CD4-positive, alpha-beta T cell (primary cell): ENCODE measurements around the gene C2CD4A. TPM values are rescaled to one million over a fixed set of nuclear protein-coding genes. Genes with fewer than 3 reads are reported as not detected.

ENCODE experiments used
- ATAC-seq: fragments of 200-7000 bp; cut with Tn5 transposase; one replicate; pipeline ENCODE4 v1.10.0; 2022; ENCODE audit warnings: mild to moderate bottlenecking; ENCODE audit not compliant: poor library complexity
- CTCF ChIA-PET: fragments of 350-600 bp; sonication (Branson Sonifier 250); formaldehyde crosslinking; loops from one replicate; lab custom pipeline; 2021; ENCODE audit warnings: antibody characterized with exemption, inconsistent platforms; lab: Charles Lee
- POLR2A ChIA-PET: fragments of 350-600 bp; sonication (Branson Sonifier 250); formaldehyde crosslinking; loops from one replicate; lab custom pipeline; 2021; ENCODE audit warnings: antibody characterized with exemption, inconsistent platforms; lab: Charles Lee
- DNase-seq, 14 experiments: peaks; one replicate each; pipeline ENCODE4 v3.0.0-alpha.2; 2013 to 2020; ENCODE audit warnings: mixed read lengths in 2 of 14
- H3K27ac ChIP-seq, 2 donors: one replicate each; pipeline versions ENCODE4 v1.5.1 to v1.7.0; 2013; ENCODE audit warnings: low read length in 2 of 2, low read depth in 1 of 2, mild to moderate bottlenecking in 1 of 2
- H3K27me3 ChIP-seq, 2 experiments: 1 replicate in 1 of 2; 2 replicates in 1 of 2; pipeline versions ENCODE4 v1.6.1 to v1.7.0; 2013; ENCODE audit warnings: low read length in 2 of 2, control low read depth in 1 of 2, mild to moderate bottlenecking in 1 of 2, moderate library complexity in 1 of 2; ENCODE audit not compliant: insufficient read depth in 2 of 2, control insufficient read depth in 1 of 2
- H3K36me3 ChIP-seq: one replicate; pipeline ENCODE4 v1.6.1; 2013; ENCODE audit warnings: low read length, control low read depth; ENCODE audit not compliant: insufficient read depth
- H3K4me1 ChIP-seq: one replicate; pipeline ENCODE4 v1.6.1; 2013; ENCODE audit warnings: low read length, control low read depth; ENCODE audit not compliant: insufficient read depth
- H3K4me3 ChIP-seq: one replicate; pipeline ENCODE4 v1.5.1; 2013; ENCODE audit warnings: mild to moderate bottlenecking, low read length, moderate library complexity
- H3K9me3 ChIP-seq, 2 experiments: 1 replicate in 1 of 2; 2 replicates in 1 of 2; pipeline versions ENCODE4 v1.6.1 to v1.7.0; 2013; ENCODE audit warnings: low read length in 2 of 2, mild to moderate bottlenecking in 2 of 2, control low read depth in 1 of 2, moderate library complexity in 1 of 2; ENCODE audit not compliant: control insufficient read depth in 1 of 2, insufficient read depth in 1 of 2
- H3K27ac Mint-ChIP-seq: one replicate; pipeline ENCODE4 v1.8.0; 2020; ENCODE audit warnings: mixed read lengths
- H3K27me3 Mint-ChIP-seq: one replicate; pipeline ENCODE4 v1.8.0; 2021; ENCODE audit warnings: mixed read lengths
- H3K36me3 Mint-ChIP-seq: one replicate; pipeline ENCODE4 v1.8.0; 2021; ENCODE audit warnings: low read depth, mixed read lengths
- H3K4me1 Mint-ChIP-seq: one replicate; pipeline ENCODE4 v1.8.0; 2021; ENCODE audit warnings: low read depth, mixed read lengths
- H3K4me3 Mint-ChIP-seq: one replicate; pipeline ENCODE4 v1.8.0; 2020; ENCODE audit warnings: mild to moderate bottlenecking, mixed read lengths
- H3K9me3 Mint-ChIP-seq: one replicate; pipeline ENCODE4 v1.8.0; 2020; ENCODE audit warnings: mixed read lengths
- CTCF ChIP-seq: fragments of 200-600 bp; IDR thresholded peaks from one replicate; pipeline ENCODE4 v1.8.0; 2022; ENCODE audit warnings: antibody characterized with exemption, mild to moderate bottlenecking
- intact Hi-C, 2 experiments: fragments of 100-400 bp; cut with DNase I in 1 of 2; cut with micrococcal nuclease in 1 of 2; formaldehyde crosslinking; loops; one replicate each; pipeline versions ENCODE4 v1.15.1 to v1.9.0; 2023 to 2025; cut with DNase I, micrococcal nuclease
- total RNA-seq, 174 experiments: library from RNA in 2 of 174; stranded (reverse) in 2 of 174; gene quantifications; one replicate each; pipeline ENCODE4 v1.2.3 and lab custom pipeline; 2021 to 2026

The C2CD4A gene
- total RNA-seq, 2 experiments from 2014 or later: 0.19 to 0.34 TPM

DNA sequence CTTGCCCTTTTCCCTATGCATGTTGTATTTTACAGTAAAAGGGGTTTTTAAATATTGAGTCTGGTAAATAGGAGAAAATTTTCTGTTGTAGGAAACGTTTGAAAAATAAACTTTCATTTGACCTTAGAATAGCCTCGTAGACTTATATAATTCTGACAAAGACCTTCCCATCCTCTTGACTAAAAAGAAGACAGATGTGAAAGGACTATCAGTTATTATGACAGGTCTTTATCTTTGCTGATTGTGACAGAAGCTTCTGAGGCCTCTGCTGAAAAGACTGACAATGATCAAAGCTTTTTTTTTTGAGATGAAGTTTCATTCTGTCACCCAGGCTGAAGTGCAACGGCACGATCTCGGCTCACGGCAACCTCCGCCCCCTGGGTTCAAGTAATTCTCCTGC, 24.2 kb downstream of the C2CD4A start:
- DNase-seq (no peak), ATAC-seq (no peak)
- TF ChIP-seq CTCF: no peak
- no peaks in the 10 kb centered on the region for H3K9me3 Mint-ChIP-seq
- H3K27me3 ChIP-seq: no peaks in the 10 kb centered on the region
- H3K4me1 Mint-ChIP-seq: no peaks in the 10 kb centered on the region
- ChIA-PET CTCF (no interaction called here), POLR2A (no interaction called here)
- no peaks in the 10 kb centered on the region for H3K4me1 ChIP-seq
- H3K27ac Mint-ChIP-seq: no peak overlapping the region
- no peak overlapping the region for H3K27ac ChIP-seq
- H3K36me3 ChIP-seq: no peaks in the 10 kb centered on the region
- no peak overlapping the region for H3K4me3 Mint-ChIP-seq
- no peaks in the 10 kb centered on the region for H3K36me3 Mint-ChIP-seq
- no peak overlapping the region for H3K4me3 ChIP-seq
- H3K9me3 ChIP-seq: no peaks in the 10 kb centered on the region
- H3K27me3 Mint-ChIP-seq: no peaks in the 10 kb centered on the region
- intact Hi-C loops: no loop called here

GRCh38 chr15:62093809-62094208, 27.0 kb downstream of the C2CD4A start:
- Histone ChIP-seq H3K4me3 (no peak overlapping the region), H3K27ac (no peak overlapping the region), H3K9me3 (no peaks in the 10 kb centered on the region), H3K27me3 (peaks cover 0 to under 1% of the 10 kb centered on the region in 2 experiments), H3K36me3 (no peaks in the 10 kb centered on the region), H3K4me1 (no peaks in the 10 kb centered on the region)
- DNase-seq (no peak), ATAC-seq (no peak)
- intact Hi-C loops: no loop called here
- Mint-ChIP-seq H3K27me3 (no peaks in the 10 kb centered on the region), H3K27ac (no peak overlapping the region), H3K4me1 (no peaks in the 10 kb centered on the region), H3K36me3 (no peaks in the 10 kb centered on the region), H3K4me3 (no peak overlapping the region), H3K9me3 (no peaks in the 10 kb centered on the region)
- POLR2A ChIA-PET: no interaction called here
- no peak for TF ChIP-seq CTCF
- CTCF ChIA-PET: no interaction called here

DNA sequence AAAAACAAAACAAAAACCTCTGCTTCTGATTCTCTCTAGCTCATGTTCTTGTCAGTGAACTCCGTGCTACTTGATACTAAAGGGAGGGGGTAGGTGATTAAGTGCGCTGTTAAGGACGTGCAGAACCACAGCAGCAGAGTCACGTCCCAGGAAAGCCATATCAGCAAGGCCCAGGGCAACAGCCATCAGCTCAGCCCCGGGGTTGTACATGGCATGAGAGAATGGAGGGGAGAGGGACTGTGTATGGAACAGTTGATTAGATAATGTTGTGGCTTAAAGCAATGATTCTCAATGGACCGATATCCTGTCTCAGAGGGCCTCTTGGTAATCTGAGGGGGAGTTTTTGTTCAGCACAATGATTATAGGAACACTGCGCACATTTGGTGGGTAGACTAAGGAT, 27.6 kb downstream of the C2CD4A start:
- Histone ChIP-seq H3K4me1 (no peaks in the 10 kb centered on the region), H3K27ac (no peak overlapping the region), H3K36me3 (no peaks in the 10 kb centered on the region), H3K9me3 (no peaks in the 10 kb centered on the region), H3K27me3 (peaks cover 0 to 6% of the 10 kb centered on the region in 2 experiments), H3K4me3 (no peak overlapping the region)
- Mint-ChIP-seq H3K27ac (no peak overlapping the region), H3K4me1 (no peaks in the 10 kb centered on the region), H3K9me3 (no peaks in the 10 kb centered on the region), H3K36me3 (no peaks in the 10 kb centered on the region), H3K27me3 (peaks cover 5% of the 10 kb centered on the region), H3K4me3 (no peak overlapping the region)
- intact Hi-C loops: no loop called here
- CTCF ChIA-PET: no interaction called here
- DNase-seq (no peak), ATAC-seq (no peak)
- POLR2A ChIA-PET: no interaction called here
- no peak for TF ChIP-seq CTCF
